ENCODE results near the gene CHCHD4. TPM values are rescaled to one million over a fixed set of nuclear protein-coding genes. Genes with fewer than 3 reads are reported as not detected.
"Not testable (repeated sequence)": the region's sequence is repeated elsewhere in the genome, so short reads cannot be mapped to it uniquely, and the experiment has no call there.

The CHCHD4 gene
- total RNA-seq, 1 donor from 2014 or later, result 9.4 TPM

- H3K4me3 Mint-ChIP-seq (ENCODE audit: unreplicated experiment), result no peak overlapping the region
- H3K27ac Mint-ChIP-seq (ENCODE audit: unreplicated experiment), result no peak overlapping the region
- H3K36me3 Mint-ChIP-seq (ENCODE audit: unreplicated experiment), result peaks cover 7% of the 10 kb centered on the region
- peaks cover 3% of the 10 kb centered on the region for H3K27me3 Mint-ChIP-seq (ENCODE audit: unreplicated experiment)
- no peak for DNase-seq
- TF ChIP-seq CTCF (IDR thresholded peaks at IDR 0.05; ENCODE audit: partially characterized antibody, unreplicated experiment), result no peak
- H3K9me3 Mint-ChIP-seq (ENCODE audit: unreplicated experiment), result peaks cover 8% of the 10 kb centered on the region
- peaks cover 7% of the 10 kb centered on the region for H3K4me1 Mint-ChIP-seq (ENCODE audit: low read depth, unreplicated experiment)
Observed at GRCh38 chr3:14122301-14122700, 2.4 kb downstream of the CHCHD4 start.

- Mint-ChIP-seq H3K36me3 (ENCODE audit: unreplicated experiment) (peaks cover 7% of the 10 kb centered on the region), H3K9me3 (ENCODE audit: unreplicated experiment) (peaks cover 8% of the 10 kb centered on the region), H3K4me1 (ENCODE audit: low read depth, unreplicated experiment) (peaks cover 7% of the 10 kb centered on the region), H3K27me3 (ENCODE audit: unreplicated experiment) (peaks cover 3% of the 10 kb centered on the region), H3K27ac (ENCODE audit: unreplicated experiment) (no peak overlapping the region), H3K4me3 (ENCODE audit: unreplicated experiment) (no peak overlapping the region)
- TF ChIP-seq CTCF (IDR thresholded peaks at IDR 0.05; ENCODE audit: partially characterized antibody, unreplicated experiment), result no peak
- DNase-seq, result no peak
Observed at GRCh38 chr3:14121859-14122258, 2.8 kb downstream of the CHCHD4 start.

- not testable (repeated sequence) for H3K27ac Mint-ChIP-seq (ENCODE audit: unreplicated experiment); H3K36me3 Mint-ChIP-seq (ENCODE audit: unreplicated experiment); H3K4me3 Mint-ChIP-seq (ENCODE audit: unreplicated experiment); H3K9me3 Mint-ChIP-seq (ENCODE audit: unreplicated experiment); H3K4me1 Mint-ChIP-seq (ENCODE audit: low read depth, unreplicated experiment); H3K27me3 Mint-ChIP-seq (ENCODE audit: unreplicated experiment); DNase-seq
Observed at GRCh38 chr3:14120921-14121448, 3.7 kb downstream of the CHCHD4 start.

GRCh38 chr3:14120111-14120920 is 4.4 kb downstream of the CHCHD4 start:
- Mint-ChIP-seq H3K27ac (ENCODE audit: unreplicated experiment) (no peak overlapping the region), H3K4me3 (ENCODE audit: unreplicated experiment) (no peak overlapping the region), H3K4me1 (ENCODE audit: low read depth, unreplicated experiment) (peaks cover 3% of the 10 kb centered on the region)

GRCh38 chr3:14119651-14120050 is 5.0 kb downstream of the CHCHD4 start:
- Mint-ChIP-seq H3K9me3 (ENCODE audit: unreplicated experiment) (peaks cover 4% of the 10 kb centered on the region), H3K4me1 (ENCODE audit: low read depth, unreplicated experiment) (peaks cover 3% of the 10 kb centered on the region), H3K4me3 (ENCODE audit: unreplicated experiment) (no peak overlapping the region), H3K36me3 (ENCODE audit: unreplicated experiment) (peaks cover 7% of the 10 kb centered on the region), H3K27me3 (ENCODE audit: unreplicated experiment) (no peaks in the 10 kb centered on the region), H3K27ac (ENCODE audit: unreplicated experiment) (no peak overlapping the region)
- TF ChIP-seq CTCF (IDR thresholded peaks at IDR 0.05; ENCODE audit: partially characterized antibody, unreplicated experiment), result no peak
- DNase-seq, result no peak

More at GRCh38 chr3:14120111-14120920, 4.4 kb downstream of the CHCHD4 start:
- Mint-ChIP-seq H3K27me3 (ENCODE audit: unreplicated experiment) (peaks cover 2% of the 10 kb centered on the region), H3K36me3 (ENCODE audit: unreplicated experiment) (peaks cover 7% of the 10 kb centered on the region), H3K9me3 (ENCODE audit: unreplicated experiment) (peaks cover 6% of the 10 kb centered on the region)
- DNase-seq, result no peak
- TF ChIP-seq CTCF (IDR thresholded peaks at IDR 0.05; ENCODE audit: partially characterized antibody, unreplicated experiment), result no peak

Measured in glutamatergic neuron (in vitro differentiated cells).